IMR-90 (cell line): ENCODE measurements around the gene ARHGEF40. TPM values are rescaled to one million over a fixed set of nuclear protein-coding genes. Genes with fewer than 3 reads are reported as not detected.

Experiments used
- ATAC-seq: fragments of 200-7000 bp; cut with Tn5 transposase; 2 replicates; pipeline ENCODE4 v1.9.1; 2020; ENCODE audit warnings: low read depth, mild to moderate bottlenecking, moderate library complexity
- BruUV-seq: library from RNA; stranded (reverse); fragments of 400-500 nt; replicated peaks from 2 replicates; lab custom pipeline; 2021; lab: Mats Ljungman, UMichigan
- CTCF ChIA-PET: fragments of 300-600 bp; formaldehyde crosslinking; extraction: SDS; loops from one replicate; lab custom pipeline; 2021; ENCODE audit warnings: antibody characterized with exemption; lab: Yijun Ruan, JAX
- POLR2A ChIA-PET: fragments of 300-600 bp; sonication (Branson Sonifier 250); formaldehyde crosslinking; loops from one replicate; lab custom pipeline; 2022; ENCODE audit warnings: antibody characterized with exemption; ENCODE audit not compliant: unreplicated experiment; lab: Charles Lee
- DNase-seq: peaks from one replicate; pipeline ENCODE4 v3.0.0; 2013
- H2AFZ ChIP-seq: replicated peaks from 2 replicates; pipeline ENCODE3; 2013; ENCODE audit warnings: low read length, mild to moderate bottlenecking; ENCODE audit not compliant: poor library complexity
- H2AK5ac ChIP-seq: 2 replicates; pipeline ENCODE4 v1.6.1; 2013; ENCODE audit warnings: low read depth, low read length, inconsistent platforms
- H2AK9ac ChIP-seq: replicated peaks from 2 replicates; pipeline ENCODE3; 2013; ENCODE audit warnings: mild to moderate bottlenecking, low read depth, low read length, moderate library complexity; ENCODE audit not compliant: poor library complexity
- H2BK120ac ChIP-seq: 2 replicates; pipeline ENCODE4 v1.6.1; 2013; ENCODE audit warnings: low read depth, low read length, inconsistent platforms
- H2BK15ac ChIP-seq: 3 replicates; pipeline ENCODE4 v1.6.1; 2013; ENCODE audit warnings: low read depth, low read length, inconsistent platforms
- H2BK20ac ChIP-seq: 2 replicates; pipeline ENCODE4 v1.6.1; 2013; ENCODE audit warnings: low read depth, mild to moderate bottlenecking, inconsistent platforms, low read length, moderate library complexity
- H2BK5ac ChIP-seq: 2 replicates; pipeline ENCODE4 v1.6.1; 2013; ENCODE audit warnings: mild to moderate bottlenecking, low read depth, low read length, inconsistent platforms; ENCODE audit not compliant: poor library complexity, severe bottlenecking
- H3K14ac ChIP-seq: replicated peaks from 2 replicates; pipeline ENCODE4 v1.6.1; 2013; ENCODE audit warnings: low read depth, low read length, inconsistent platforms
- H3K18ac ChIP-seq: 2 replicates; pipeline ENCODE4 v1.6.1; 2013; ENCODE audit warnings: low read depth, low read length, control low read depth
- H3K23ac ChIP-seq: 2 replicates; pipeline ENCODE4 v1.6.1; 2013; ENCODE audit warnings: low read depth, low read length, inconsistent platforms
- H3K27ac ChIP-seq: 2 replicates; pipeline ENCODE4 v1.5.1; 2013; ENCODE audit warnings: mild to moderate bottlenecking, control low read depth, low read length; ENCODE audit not compliant: insufficient read depth
- H3K27me3 ChIP-seq: 2 replicates; pipeline ENCODE4 v1.6.1; 2013; ENCODE audit warnings: low read length; ENCODE audit not compliant: control insufficient read depth, insufficient read depth
- H3K36me3 ChIP-seq: 2 replicates; pipeline ENCODE4 v1.6.1; 2013; ENCODE audit warnings: low read length, mixed read lengths; ENCODE audit not compliant: control insufficient read depth, insufficient read depth
- H3K4ac ChIP-seq: 2 replicates; pipeline ENCODE4 v1.6.1; 2013; ENCODE audit warnings: low read depth, low read length, inconsistent platforms
- H3K4me1 ChIP-seq: 2 replicates; pipeline ENCODE4 v1.6.1; 2013; ENCODE audit warnings: low read length, mixed read lengths; ENCODE audit not compliant: control insufficient read depth, insufficient read depth
- H3K4me2 ChIP-seq: 2 replicates; pipeline ENCODE4 v1.6.1; 2013; ENCODE audit warnings: low read depth, mild to moderate bottlenecking, control low read depth, low read length, moderate library complexity
- H3K4me3 ChIP-seq: 2 replicates; pipeline ENCODE4 v1.5.1; 2013; ENCODE audit warnings: low read depth, mild to moderate bottlenecking, control low read depth, low read length, moderate library complexity; ENCODE audit not compliant: insufficient read depth
- H3K56ac ChIP-seq: 2 replicates; pipeline ENCODE4 v1.6.1; 2013; ENCODE audit warnings: low read length, inconsistent platforms; ENCODE audit not compliant: insufficient read depth; ENCODE audit errors: extremely low read depth
- H3K79me1 ChIP-seq, 2 experiments: 2 replicates each; pipeline ENCODE4 v1.6.1; 2013; ENCODE audit warnings: low read length in 2 of 2, inconsistent platforms in 1 of 2, low read depth in 1 of 2
- H3K9ac ChIP-seq: 2 replicates; pipeline ENCODE4 v1.6.1; 2013; ENCODE audit warnings: low read depth, low read length, control low read depth
- H3K9me1 ChIP-seq: 2 replicates; pipeline ENCODE4 v1.6.1; 2013; ENCODE audit warnings: low read length, inconsistent platforms; ENCODE audit not compliant: insufficient read depth
- H3K9me3 ChIP-seq: 2 replicates; pipeline ENCODE4 v1.6.1; 2013; ENCODE audit warnings: low read length; ENCODE audit not compliant: control insufficient read depth, insufficient read depth
- H4K20me1 ChIP-seq: 2 replicates; pipeline ENCODE4 v1.6.1; 2013; ENCODE audit warnings: low read length, inconsistent platforms; ENCODE audit not compliant: insufficient read depth
- H4K5ac ChIP-seq: 2 replicates; pipeline ENCODE4 v1.6.1; 2013; ENCODE audit warnings: mild to moderate bottlenecking, low read depth, low read length, control low read depth
- H4K8ac ChIP-seq, 2 experiments: 2 replicates each; pipeline ENCODE4 v1.6.1; 2013; ENCODE audit warnings: low read depth in 2 of 2, low read length in 2 of 2, control low read depth in 1 of 2, inconsistent platforms in 1 of 2
- H4K91ac ChIP-seq: 2 replicates; pipeline ENCODE4 v1.6.1; 2013; ENCODE audit warnings: low read depth, low read length, inconsistent platforms; ENCODE audit not compliant: insufficient read depth
- BHLHE40 ChIP-seq: fragments of 150-350 bp; IDR thresholded peaks from 2 replicates; pipeline ENCODE4 v1.6.1; 2016; ENCODE audit warnings: mild to moderate bottlenecking, low read depth, low read length
- CEBPB ChIP-seq: IDR thresholded peaks from 2 replicates; pipeline ENCODE4 v1.6.1; 2012; ENCODE audit warnings: low read depth, low read length, improper control_type of control experiment
- CHD1 ChIP-seq: IDR thresholded peaks from 2 replicates; pipeline ENCODE4 v1.6.1; 2012; ENCODE audit warnings: low read depth, low read length, improper control_type of control experiment
- FOS ChIP-seq: fragments of 150-350 bp; IDR thresholded peaks from 2 replicates; pipeline ENCODE4 v1.6.1; 2016; ENCODE audit warnings: low read depth, low read length
- MAFK ChIP-seq: IDR thresholded peaks from 2 replicates; pipeline ENCODE4 v1.6.1; 2012; ENCODE audit warnings: low read depth, low read length, improper control_type of control experiment
- MAZ ChIP-seq: IDR thresholded peaks from 2 replicates; pipeline ENCODE4 v1.6.1; 2012; ENCODE audit warnings: low read depth, mild to moderate bottlenecking, low read length, improper control_type of control experiment, moderate library complexity, borderline replicate concordance
- MXI1 ChIP-seq: IDR thresholded peaks from 2 replicates; pipeline ENCODE4 v1.6.1; 2012; ENCODE audit warnings: low read depth, mild to moderate bottlenecking, low read length, moderate library complexity, borderline replicate concordance
- NFE2L2 ChIP-seq: fragments of 150-350 bp; IDR thresholded peaks from 2 replicates; pipeline ENCODE4 v1.6.1; 2016; ENCODE audit warnings: low read depth, mild to moderate bottlenecking, low read length
- POLR2A ChIP-seq: IDR thresholded peaks from 2 replicates; pipeline ENCODE4 v1.6.1; 2012; ENCODE audit warnings: mild to moderate bottlenecking, low read depth, low read length
- RAD21 ChIP-seq: IDR thresholded peaks from 2 replicates; pipeline ENCODE4 v1.6.1; 2012; ENCODE audit warnings: low read length, improper control_type of control experiment
- WGBS, 2 experiments: methylation state at CpG; one replicate each; pipeline versions ENCODE4 v1.1.5 to v1.1.7; 2013; ENCODE audit warnings: missing lambda C conversion rate in 2 of 2; ENCODE audit not compliant: insufficient read length in 1 of 2; ENCODE audit errors: extremely low coverage in 2 of 2; 5-methylcytosine and 5-hydroxymethylcytosine counted together
- dilution Hi-C: fragments of 300-500 bp; cut with HindIII; formaldehyde crosslinking; loops from one replicate; pipeline ENCODE4 v1.14.3; 2018; ENCODE audit warnings: low sequenced_read_pairs; ENCODE audit not compliant: unreplicated experiment
- in situ Hi-C: fragments of 300-500 bp; cut with MboI; formaldehyde crosslinking; loops from 3 replicates; pipeline ENCODE4 v1.14.3; 2019; ENCODE audit warnings: low sequenced_read_pairs, inconsistent platforms, mixed read lengths
- intact Hi-C: fragments of 100-400 bp; cut with micrococcal nuclease; formaldehyde crosslinking; loops from 2 replicates; pipeline ENCODE4 v1.10.0; 2022
- polyA plus RNA-seq, 3 experiments: library from polyadenylated mRNA; depleted of rRNA; stranded (reverse); fragments of >200 nt; gene quantifications; 2 replicates each; pipeline ENCODE4 v1.2.3, GENCODE V29; 2012; ENCODE audit warnings: low replicate concordance in 1 of 3
- total RNA-seq: library from RNA; depleted of rRNA; stranded (reverse); fragments of >200 nt; gene quantifications from 2 replicates; pipeline ENCODE4 v1.2.3, GENCODE V29; 2012
- TF ChIP-seq, protein P1 (sequence below): fragments of 150-350 bp; IDR thresholded peaks from 2 replicates; pipeline ENCODE4 v1.6.1; 2017; ENCODE audit warnings: mild to moderate bottlenecking, antibody characterized with exemption, low read length, low read depth
- TF ChIP-seq, protein P2 (sequence below): conservative IDR thresholded peaks from 2 replicates; pipeline ENCODE4 v1.5.1; 2012; ENCODE audit warnings: mild to moderate bottlenecking, low read depth, low read length, improper control_type of control experiment
- TF ChIP-seq, protein P3 (sequence below): fragments of 150-350 bp; IDR thresholded peaks from 2 replicates; pipeline ENCODE4 v1.6.1; 2016; ENCODE audit warnings: low read depth, mild to moderate bottlenecking, low read length, moderate library complexity, borderline replicate concordance

ARHGEF40 gene
- total and polyA plus RNA-seq, 2 of the 4 experiments (the other 2 are of a cell fraction) = 18.1 to 58.4 TPM

DNA sequence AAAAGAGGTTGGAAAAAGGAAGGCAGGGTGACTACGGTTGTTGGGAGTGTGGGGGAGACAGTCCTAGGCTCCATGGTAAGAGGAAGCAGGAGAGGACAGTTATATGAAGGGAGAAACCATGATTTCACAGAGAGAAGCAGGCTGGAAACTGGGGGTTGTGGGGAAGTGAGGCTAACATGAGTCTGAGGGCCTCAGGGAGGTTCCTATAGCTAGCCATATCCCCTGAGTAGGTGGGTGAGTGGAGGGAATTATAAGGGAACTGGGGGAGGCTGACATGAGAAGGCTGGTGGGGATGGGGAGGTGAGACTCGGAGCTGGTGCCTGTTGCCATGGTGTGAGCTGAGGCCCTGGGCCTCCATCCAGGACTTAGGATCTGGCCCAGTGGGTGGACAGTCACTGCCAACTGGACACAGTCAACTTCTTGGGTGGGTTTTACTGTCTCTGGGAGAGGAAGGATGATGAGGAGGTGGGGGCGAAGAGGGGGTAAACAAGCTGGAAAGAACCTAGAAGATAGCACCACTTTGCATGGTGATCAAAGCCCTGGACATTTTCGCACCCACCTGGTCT is 36.9 kb upstream of the ARHGEF40 start:
- Histone ChIP-seq H3K36me3 (no peaks in the 10 kb centered on the region), H3K18ac (no peak overlapping the region), H4K8ac (no peak overlapping the region), H3K9me3 (no peaks in the 10 kb centered on the region), H3K4me2 (no peak overlapping the region), H3K27me3 (peaks cover 61% of the 10 kb centered on the region), H2AK9ac (no peak overlapping the region), H3K4me1 (no peaks in the 10 kb centered on the region), H2BK120ac (no peak overlapping the region), H2BK5ac (no peak overlapping the region), H3K4me3 (no peak overlapping the region), H3K14ac (no peak overlapping the region), H3K27ac (no peak overlapping the region), H3K79me1 (no peaks in the 10 kb centered on the region), H3K4ac (no peak overlapping the region), H3K9ac (no peak overlapping the region), H2AFZ (no peak overlapping the region), H4K91ac (no peak overlapping the region), H3K56ac (no peak overlapping the region), H3K9me1 (no peaks in the 10 kb centered on the region), H4K20me1 (no peaks in the 10 kb centered on the region), H2AK5ac (no peak overlapping the region), H2BK20ac (no peak overlapping the region), H2BK15ac (no peak overlapping the region), H3K23ac (no peak overlapping the region), H4K5ac (no peak overlapping the region)
- no peak for TF ChIP-seq MXI1
- TF ChIP-seq, protein P1, sequence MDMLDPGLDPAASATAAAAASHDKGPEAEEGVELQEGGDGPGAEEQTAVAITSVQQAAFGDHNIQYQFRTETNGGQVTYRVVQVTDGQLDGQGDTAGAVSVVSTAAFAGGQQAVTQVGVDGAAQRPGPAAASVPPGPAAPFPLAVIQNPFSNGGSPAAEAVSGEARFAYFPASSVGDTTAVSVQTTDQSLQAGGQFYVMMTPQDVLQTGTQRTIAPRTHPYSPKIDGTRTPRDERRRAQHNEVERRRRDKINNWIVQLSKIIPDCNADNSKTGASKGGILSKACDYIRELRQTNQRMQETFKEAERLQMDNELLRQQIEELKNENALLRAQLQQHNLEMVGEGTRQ = no peak
- no peak for TF ChIP-seq RAD21
- TF ChIP-seq BHLHE40 = no peak
- no peak for TF ChIP-seq NFE2L2
- TF ChIP-seq MAFK = no peak
- TF ChIP-seq CEBPB = no peak
- TF ChIP-seq, protein P2, sequence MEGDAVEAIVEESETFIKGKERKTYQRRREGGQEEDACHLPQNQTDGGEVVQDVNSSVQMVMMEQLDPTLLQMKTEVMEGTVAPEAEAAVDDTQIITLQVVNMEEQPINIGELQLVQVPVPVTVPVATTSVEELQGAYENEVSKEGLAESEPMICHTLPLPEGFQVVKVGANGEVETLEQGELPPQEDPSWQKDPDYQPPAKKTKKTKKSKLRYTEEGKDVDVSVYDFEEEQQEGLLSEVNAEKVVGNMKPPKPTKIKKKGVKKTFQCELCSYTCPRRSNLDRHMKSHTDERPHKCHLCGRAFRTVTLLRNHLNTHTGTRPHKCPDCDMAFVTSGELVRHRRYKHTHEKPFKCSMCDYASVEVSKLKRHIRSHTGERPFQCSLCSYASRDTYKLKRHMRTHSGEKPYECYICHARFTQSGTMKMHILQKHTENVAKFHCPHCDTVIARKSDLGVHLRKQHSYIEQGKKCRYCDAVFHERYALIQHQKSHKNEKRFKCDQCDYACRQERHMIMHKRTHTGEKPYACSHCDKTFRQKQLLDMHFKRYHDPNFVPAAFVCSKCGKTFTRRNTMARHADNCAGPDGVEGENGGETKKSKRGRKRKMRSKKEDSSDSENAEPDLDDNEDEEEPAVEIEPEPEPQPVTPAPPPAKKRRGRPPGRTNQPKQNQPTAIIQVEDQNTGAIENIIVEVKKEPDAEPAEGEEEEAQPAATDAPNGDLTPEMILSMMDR = no peak
- TF ChIP-seq MAZ = no peak
- TF ChIP-seq, protein P3, sequence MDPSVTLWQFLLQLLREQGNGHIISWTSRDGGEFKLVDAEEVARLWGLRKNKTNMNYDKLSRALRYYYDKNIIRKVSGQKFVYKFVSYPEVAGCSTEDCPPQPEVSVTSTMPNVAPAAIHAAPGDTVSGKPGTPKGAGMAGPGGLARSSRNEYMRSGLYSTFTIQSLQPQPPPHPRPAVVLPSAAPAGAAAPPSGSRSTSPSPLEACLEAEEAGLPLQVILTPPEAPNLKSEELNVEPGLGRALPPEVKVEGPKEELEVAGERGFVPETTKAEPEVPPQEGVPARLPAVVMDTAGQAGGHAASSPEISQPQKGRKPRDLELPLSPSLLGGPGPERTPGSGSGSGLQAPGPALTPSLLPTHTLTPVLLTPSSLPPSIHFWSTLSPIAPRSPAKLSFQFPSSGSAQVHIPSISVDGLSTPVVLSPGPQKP = no peak
- no peak for TF ChIP-seq POLR2A
- TF ChIP-seq CHD1 = no peak
- no peak for TF ChIP-seq FOS
- ATAC-seq = no peak
- no TSS peak for BruUV-seq
- CTCF ChIA-PET = interaction anchor here (3.8 kb wide), 1 partner anchor 19 kb away, joined by 11 read pairs; no protein-coding TSS in a partner anchor
- POLR2A ChIA-PET = no interaction called here
- dilution Hi-C loops = no loop called here
- in situ Hi-C loops = no loop called here
- intact Hi-C loops = no loop called here
- DNase-seq = no peak
- 53% methylated on average over 2 of the region's 4 CpGs; no CpG with 5 or more reads in 1 of the 2 experiments for WGBS, 2 experiments
